ENCODE data around the gene MUC2.

DNA sequence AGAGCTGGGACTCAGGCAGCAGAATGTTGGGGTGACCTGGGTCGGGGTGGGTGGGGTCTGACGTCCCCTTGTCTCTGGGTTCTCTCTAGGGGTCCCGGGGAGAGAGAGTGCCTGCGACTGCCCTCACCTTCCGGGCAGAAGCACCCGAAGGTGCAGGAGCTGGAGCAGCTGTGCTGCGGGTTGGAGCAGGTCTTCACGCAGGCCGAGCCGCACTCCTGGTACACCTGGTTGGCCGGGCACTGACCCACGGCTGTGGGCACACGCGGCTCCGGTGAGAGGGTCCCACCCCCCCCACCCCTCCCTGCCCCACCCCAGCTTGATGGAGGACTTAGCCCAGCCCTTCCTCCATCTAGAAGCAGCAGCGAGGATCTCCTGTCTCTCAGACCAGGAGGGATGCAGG is 44.6 kb upstream of the MUC2 start:
- TF ChIP-seq EP300 (IDR thresholded peaks at IDR 0.05) (no peak), POLR2AphosphoS5 (IDR thresholded peaks at IDR 0.05) (no peak)

Data from sigmoid colon (tissue), 4 donors.